Right lung (tissue), 5 donors: ENCODE data around the gene CXXC1. TPM values are rescaled to one million over a fixed set of nuclear protein-coding genes. Genes with fewer than 3 reads are reported as not detected.
"Not testable (repeated sequence)": the region's sequence is repeated elsewhere in the genome, so short reads cannot be mapped to it uniquely, and the experiment has no call there.

Experiments used
- DNase-seq, 2 donors: peaks; one replicate each; pipeline ENCODE4 v3.0.0-alpha.2; 2013
- polyA plus RNA-seq, 5 donors: library from polyadenylated mRNA; unstranded; fragments of 120-200 nt; gene quantifications; one replicate each; pipeline versions ENCODE4 v1.2.1 to v1.2.3, GENCODE V29; 2013; ENCODE audit warnings: inconsistent platforms in 1 of 5, low replicate concordance in 1 of 5; ENCODE audit not compliant: insufficient read length in 5 of 5, insufficient read depth in 1 of 5

Gene CXXC1
- polyA plus RNA-seq, 5 donors = 53.7 to 81.9 (median 61.3) TPM

- no peak for DNase-seq
Measured at GRCh38 chr18:50299626-50300388, 12.3 kb upstream of the CXXC1 start.

GRCh38 chr18:50298443-50299284, 11.2 kb upstream of the CXXC1 start:
- DNase-seq = no peak

GRCh38 chr18:50297621-50298442, 10.3 kb upstream of the CXXC1 start:
- peak; percentile 73 to 76 for DNase-seq

- DNase-seq = no peak
Measured at GRCh38 chr18:50293039-50293438, 5.5 kb upstream of the CXXC1 start.

- no peak for DNase-seq
Measured at GRCh38 chr18:50289108-50289443, 1.6 kb upstream of the CXXC1 start.

- not testable (repeated sequence) for DNase-seq
Measured at GRCh38 chr18:50288348-50289107, 1.0 kb upstream of the CXXC1 start.

GRCh38 chr18:50287028-50287440, 458 bp downstream of the CXXC1 start:
- no peak for DNase-seq

- DNase-seq = no peak
Measured at GRCh38 chr18:50286391-50287027, 983 bp downstream of the CXXC1 start.

GRCh38 chr18:50285631-50286321, 1.7 kb downstream of the CXXC1 start:
- no peak for DNase-seq

- DNase-seq = no peak
Measured at GRCh38 chr18:50285071-50285470, 2.4 kb downstream of the CXXC1 start.

- DNase-seq = no peak
Measured at GRCh38 chr18:50284255-50284885, 3.1 kb downstream of the CXXC1 start.

GRCh38 chr18:50283469-50284209, 3.9 kb downstream of the CXXC1 start:
- DNase-seq = no peak

- DNase-seq = no peak
Measured at GRCh38 chr18:50282521-50283335, 4.8 kb downstream of the CXXC1 start.

GRCh38 chr18:50281972-50282520, 5.4 kb downstream of the CXXC1 start:
- no peak for DNase-seq

GRCh38 chr18:50281295-50281971, 6.1 kb downstream of the CXXC1 start, which contains the start of gene MBD1:
Gene MBD1, minus strand, starts transcription at chr18:50281523. Its CDS starts 1,531 bp downstream, at chr18:50279992.
- DNase-seq = peak; percentile 99

- no peak for DNase-seq
Measured at GRCh38 chr18:50280707-50281294, 6.7 kb downstream of the CXXC1 start.

GRCh38 chr18:50279752-50280151, 7.7 kb downstream of the CXXC1 start:
- no peak for DNase-seq
